ENCODE results near the gene FKRP.

The FKRP gene

GRCh38 chr19:46760363-46760762, 14.5 kb downstream of the FKRP start:
- no peak for TF ChIP-seq CTCF (IDR thresholded peaks at IDR 0.05)

GRCh38 chr19:46761418-46761831, 15.6 kb downstream of the FKRP start:
- no peak for TF ChIP-seq CTCF (IDR thresholded peaks at IDR 0.05)

GRCh38 chr19:46762245-46762890, 16.5 kb downstream of the FKRP start:
- no peak for TF ChIP-seq CTCF (IDR thresholded peaks at IDR 0.05)

- no peak for TF ChIP-seq CTCF (IDR thresholded peaks at IDR 0.05)
These were observed 19.0 kb downstream of the FKRP start for GRCh38 chr19:46764817-46765291.

- TF ChIP-seq CTCF (IDR thresholded peaks at IDR 0.05), result peak; percentile 27; the same call in 1 of the 2 replicates
These were observed 20.9 kb downstream of the FKRP start for GRCh38 chr19:46766569-46767317.

- TF ChIP-seq CTCF (IDR thresholded peaks at IDR 0.05), result no peak
These were observed 26.5 kb downstream of the FKRP start for GRCh38 chr19:46772170-46773017.

GRCh38 chr19:46773018-46773399, 27.2 kb downstream of the FKRP start:
- TF ChIP-seq CTCF (IDR thresholded peaks at IDR 0.05), result no peak
